Thoracic aorta (tissue), 2 donors: ENCODE measurements around the gene HTR2A. TPM values are rescaled to one million over a fixed set of nuclear protein-coding genes. Genes with fewer than 3 reads are reported as not detected.

Experiments
- ATAC-seq: fragments of 150-250 bp; one replicate; pipeline ENCODE4 v1.8.0; 2017; ENCODE audit warnings: low read depth; ENCODE audit not compliant: insufficient number of reproducible peaks, low FRiP score
- DNase-seq: peaks from one replicate; pipeline ENCODE4 v3.0.0-alpha.2; 2020; ENCODE audit warnings: low spot score
- H3K27ac ChIP-seq, 2 donors: fragments of 200-600 bp; sonication (generic); 1 replicate in 1 of 2; 2 replicates in 1 of 2; pipeline ENCODE4 v1.5.1; 2016; ENCODE audit warnings: mild to moderate bottlenecking in 2 of 2, moderate library complexity in 2 of 2
- H3K27me3 ChIP-seq: fragments of 200-600 bp; sonication (generic); replicated peaks from 2 replicates; pipeline ENCODE4 v1.6.0; 2016; ENCODE audit warnings: mild to moderate bottlenecking; ENCODE audit not compliant: insufficient read depth
- H3K36me3 ChIP-seq: fragments of 200-600 bp; sonication (generic); one replicate; pipeline ENCODE4 v1.5.1; 2016
- H3K4me1 ChIP-seq, 2 donors: fragments of 200-600 bp; sonication (generic); 1 replicate in 1 of 2; 2 replicates in 1 of 2; pipeline versions ENCODE4 v1.5.1 to v1.6.0; 2016; ENCODE audit warnings: low read depth in 2 of 2, mild to moderate bottlenecking in 1 of 2; ENCODE audit not compliant: control insufficient read depth in 1 of 2
- H3K4me3 ChIP-seq: fragments of 200-600 bp; sonication (generic); 2 replicates; pipeline ENCODE4 v1.5.1; 2016; ENCODE audit warnings: mild to moderate bottlenecking
- H3K9me3 ChIP-seq: fragments of 200-600 bp; sonication (generic); 2 replicates; pipeline ENCODE4 v1.5.1; 2016
- total RNA-seq, 2 donors: library from RNA; depleted of rRNA; stranded (reverse); fragments of >200 nt; gene quantifications; one replicate each; pipeline versions ENCODE4 v1.1.0 to v1.2.3, GENCODE V29; 2016
- TF ChIP-seq, protein P1 (sequence below): fragments of 200-600 bp; sonication (generic); IDR thresholded peaks from one replicate; pipeline ENCODE4 v1.5.1; 2019; ENCODE audit warnings: antibody characterized with exemption

The HTR2A gene
- total RNA-seq, 2 donors from 2014 or later: 1.4 to 2.6 TPM

DNA sequence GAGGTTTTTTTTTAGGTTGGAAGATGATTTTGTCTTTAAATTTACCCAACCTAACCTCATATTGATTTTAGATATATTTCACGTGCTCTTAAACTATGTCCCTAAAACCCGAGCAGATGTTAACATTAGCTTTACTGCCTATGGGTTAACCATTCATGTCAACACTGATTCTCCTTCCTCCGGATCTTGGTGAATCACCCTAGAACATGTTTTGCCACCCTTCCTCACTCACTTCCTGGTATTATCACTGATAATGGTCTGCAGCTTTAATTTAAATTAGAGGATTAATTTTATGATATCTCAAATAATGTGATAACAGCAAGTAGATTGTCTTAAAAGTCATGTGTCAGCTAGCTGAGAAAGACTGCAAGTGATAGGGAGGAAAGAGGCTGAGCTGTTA is 31.9 kb downstream of the HTR2A start:
- H3K27me3 ChIP-seq: no peaks in the 10 kb centered on the region
- DNase-seq (no peak), ATAC-seq (no peak)
- H3K9me3 ChIP-seq: no peaks in the 10 kb centered on the region
- TF ChIP-seq, protein P1, sequence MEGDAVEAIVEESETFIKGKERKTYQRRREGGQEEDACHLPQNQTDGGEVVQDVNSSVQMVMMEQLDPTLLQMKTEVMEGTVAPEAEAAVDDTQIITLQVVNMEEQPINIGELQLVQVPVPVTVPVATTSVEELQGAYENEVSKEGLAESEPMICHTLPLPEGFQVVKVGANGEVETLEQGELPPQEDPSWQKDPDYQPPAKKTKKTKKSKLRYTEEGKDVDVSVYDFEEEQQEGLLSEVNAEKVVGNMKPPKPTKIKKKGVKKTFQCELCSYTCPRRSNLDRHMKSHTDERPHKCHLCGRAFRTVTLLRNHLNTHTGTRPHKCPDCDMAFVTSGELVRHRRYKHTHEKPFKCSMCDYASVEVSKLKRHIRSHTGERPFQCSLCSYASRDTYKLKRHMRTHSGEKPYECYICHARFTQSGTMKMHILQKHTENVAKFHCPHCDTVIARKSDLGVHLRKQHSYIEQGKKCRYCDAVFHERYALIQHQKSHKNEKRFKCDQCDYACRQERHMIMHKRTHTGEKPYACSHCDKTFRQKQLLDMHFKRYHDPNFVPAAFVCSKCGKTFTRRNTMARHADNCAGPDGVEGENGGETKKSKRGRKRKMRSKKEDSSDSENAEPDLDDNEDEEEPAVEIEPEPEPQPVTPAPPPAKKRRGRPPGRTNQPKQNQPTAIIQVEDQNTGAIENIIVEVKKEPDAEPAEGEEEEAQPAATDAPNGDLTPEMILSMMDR: no peak
- no peak overlapping the region for H3K27ac ChIP-seq
- no peaks in the 10 kb centered on the region for H3K4me1 ChIP-seq
- no peaks in the 10 kb centered on the region for H3K36me3 ChIP-seq
- no peak overlapping the region for H3K4me3 ChIP-seq

DNA sequence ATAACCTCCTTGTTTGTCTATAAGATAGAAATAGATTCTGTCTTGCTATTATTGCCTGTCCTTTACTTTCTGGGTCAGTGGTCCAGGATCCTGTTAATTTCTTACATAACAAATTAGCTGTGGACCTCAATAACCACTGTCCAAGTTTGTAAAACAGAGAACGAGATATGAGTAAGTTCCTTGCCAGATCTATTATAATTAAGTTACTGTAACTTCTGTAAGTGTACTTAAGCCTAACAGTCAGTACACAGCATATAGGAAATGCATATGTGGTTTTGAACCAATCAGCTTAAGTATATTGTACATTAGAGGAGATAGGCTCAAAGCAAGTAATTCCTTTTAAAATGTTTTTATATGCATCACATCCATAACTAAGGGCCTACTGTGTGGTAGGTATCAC is 34.9 kb downstream of the HTR2A start:
- Histone ChIP-seq H3K9me3 (no peaks in the 10 kb centered on the region), H3K36me3 (no peaks in the 10 kb centered on the region), H3K27ac (no peak overlapping the region), H3K4me1 (no peaks in the 10 kb centered on the region), H3K27me3 (no peaks in the 10 kb centered on the region), H3K4me3 (no peak overlapping the region)
- DNase-seq (no peak), ATAC-seq (no peak)
- TF ChIP-seq, protein P1: no peak

DNA sequence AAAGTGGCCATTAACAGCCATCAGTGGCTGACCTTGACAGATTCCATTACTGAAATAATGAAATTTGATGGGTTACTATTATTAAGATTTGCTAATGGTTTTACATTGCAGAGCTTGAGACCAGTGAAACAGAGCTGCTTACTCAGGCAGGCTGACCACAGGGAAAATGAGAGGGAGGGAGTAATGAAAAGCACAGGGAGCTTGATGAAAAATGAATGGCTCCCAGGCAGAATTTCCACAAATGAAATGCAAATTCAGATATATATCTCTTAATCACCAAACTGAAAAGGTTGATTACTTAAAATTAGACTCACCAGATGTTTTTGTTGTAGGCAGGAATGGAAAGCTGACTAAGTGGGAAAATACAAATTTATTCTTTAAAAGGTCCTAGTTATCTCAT is 36.1 kb downstream of the HTR2A start:
- no peaks in the 10 kb centered on the region for H3K9me3 ChIP-seq
- no peaks in the 10 kb centered on the region for H3K27me3 ChIP-seq
- H3K4me3 ChIP-seq: no peak overlapping the region
- TF ChIP-seq, protein P1: no peak
- no peaks in the 10 kb centered on the region for H3K36me3 ChIP-seq
- ATAC-seq (no peak), DNase-seq (no peak)
- H3K27ac ChIP-seq: no peak overlapping the region
- H3K4me1 ChIP-seq: no peaks in the 10 kb centered on the region

DNA sequence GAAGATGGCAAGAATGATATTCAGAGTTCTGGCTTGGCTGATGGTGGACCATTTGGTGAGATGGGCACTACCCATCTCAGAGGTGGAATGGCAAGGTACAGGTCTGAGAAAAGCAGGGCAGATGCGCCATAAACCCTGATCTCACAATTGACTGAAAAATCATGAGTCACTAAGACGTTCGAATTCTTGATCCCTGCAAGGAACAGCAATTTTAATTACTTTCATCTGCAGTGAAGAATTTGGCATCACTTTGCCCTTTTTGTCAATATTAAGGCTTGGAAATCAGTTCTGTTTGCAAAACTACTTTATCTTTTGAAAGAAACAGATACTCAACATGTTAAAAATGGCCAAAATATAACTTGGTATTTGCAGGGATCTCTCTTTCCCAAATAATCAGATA is 38.1 kb downstream of the HTR2A start:
- no peaks in the 10 kb centered on the region for H3K36me3 ChIP-seq
- H3K4me3 ChIP-seq: no peak overlapping the region
- H3K27me3 ChIP-seq: no peaks in the 10 kb centered on the region
- ATAC-seq: no peak
- DNase-seq: no peak
- TF ChIP-seq, protein P1: no peak
- no peaks in the 10 kb centered on the region for H3K9me3 ChIP-seq
- H3K27ac ChIP-seq: no peak overlapping the region
- H3K4me1 ChIP-seq: no peaks in the 10 kb centered on the region

DNA sequence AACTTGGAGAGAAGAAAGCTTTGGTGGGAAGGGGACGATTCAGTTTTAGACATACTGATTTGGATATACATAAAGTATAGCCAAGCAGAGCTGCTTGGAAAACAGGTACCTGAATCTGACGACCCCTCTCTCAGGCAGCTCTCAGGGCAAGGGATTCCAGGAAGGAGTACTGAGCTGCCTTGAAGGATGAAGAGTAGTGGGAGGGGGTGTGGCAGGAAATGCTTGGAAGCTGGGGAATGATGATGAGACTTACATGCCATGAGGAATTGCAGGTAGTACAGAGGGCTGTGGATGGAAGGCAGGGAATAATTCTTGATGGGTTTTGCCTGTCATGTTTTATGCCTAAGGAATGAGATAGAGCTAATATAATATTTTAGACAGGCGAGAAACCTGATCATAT is 38.7 kb downstream of the HTR2A start:
- DNase-seq (no peak), ATAC-seq (no peak)
- Histone ChIP-seq H3K4me1 (no peaks in the 10 kb centered on the region), H3K4me3 (no peak overlapping the region), H3K27ac (no peak overlapping the region), H3K27me3 (no peaks in the 10 kb centered on the region), H3K9me3 (no peaks in the 10 kb centered on the region), H3K36me3 (no peaks in the 10 kb centered on the region)
- TF ChIP-seq, protein P1: no peak
